ENCODE data around the gene SERGEF. TPM values are rescaled to one million over a fixed set of nuclear protein-coding genes. Genes with fewer than 3 reads are reported as not detected.

Gene SERGEF
- total and polyA plus RNA-seq, 2 of the 13 experiments (the other 11 are each of a cell fraction or from before 2014, with no cell fraction given) = 54.5 to 114 TPM

DNA sequence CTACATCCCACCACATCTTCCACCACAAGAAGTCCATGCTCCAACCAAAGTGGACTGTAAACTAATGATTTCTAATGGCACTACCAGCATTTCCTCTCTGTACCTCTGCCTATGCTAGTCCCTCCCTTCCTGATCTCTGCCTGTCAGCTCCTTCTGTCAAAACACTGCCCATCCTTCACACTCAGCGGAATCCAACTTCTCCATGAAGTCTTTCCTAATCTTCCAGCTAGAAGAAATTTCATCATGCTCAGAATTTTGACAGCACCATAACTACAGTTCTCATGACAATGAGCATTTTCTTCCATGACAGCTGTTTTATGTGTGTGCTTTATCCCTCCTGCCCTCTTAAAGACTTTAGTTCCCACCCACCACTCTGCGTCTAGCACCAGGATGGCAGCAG, 111.4 kb downstream of the SERGEF start:
- no peak overlapping the region for H3K4me2 ChIP-seq (ENCODE audit: low read depth, low read length)
- in situ Hi-C loops (cut with HindIII; ENCODE audit: extremely low pct_ligation_motif_present, low pct_unique_long_range_greater_than_20kb) (no loop called here), intact Hi-C loops (cut with micrococcal nuclease; ENCODE audit: unreplicated experiment) (no loop called here)
- ATAC-seq (no peak), FAIRE-seq (no peak), DNase-seq (ENCODE audit: low spot score) (no peak)
- H3K9me3 ChIP-seq (ENCODE audit: low read length) = no peaks in the 10 kb centered on the region
- CTCF ChIA-PET (ENCODE audit: low intra/inter-chr PET ratio, low total read pairs) = no interaction called here
- no peaks in the 10 kb centered on the region for H3K79me2 ChIP-seq (ENCODE audit: insufficient read depth, low read length)
- H3K9ac ChIP-seq (ENCODE audit: insufficient read depth, low read depth, low read length) = no peak overlapping the region
- no peaks in the 10 kb centered on the region for H3K27me3 ChIP-seq (ENCODE audit: control insufficient read depth in 1 of 2, insufficient read depth in 2 of 2, low read length in 2 of 2)
- H3K27ac ChIP-seq (ENCODE audit: extremely low read length, insufficient read depth, low read length) = no peak overlapping the region
- no peak overlapping the region for H3K4me3 ChIP-seq (replicated peaks in 1 of 3; ENCODE audit: insufficient read depth in 1 of 3, low read depth in 2 of 3, low read length in 3 of 3)
- no TSS peak for BruUV-seq (replicated peaks)
- peaks cover under 1% of the 10 kb centered on the region; the same call in 1 of the 2 replicates for H4K20me1 ChIP-seq (ENCODE audit: insufficient read depth, low read length)
- POLR2A ChIA-PET = no interaction called here
- no peaks in the 10 kb centered on the region for H3K4me1 ChIP-seq (ENCODE audit: insufficient read depth, low read length)
- no peak overlapping the region for H2AFZ ChIP-seq (ENCODE audit: low read length)
- H3K36me3 ChIP-seq (replicated peaks in 1 of 2; ENCODE audit: control insufficient read depth in 1 of 2, insufficient read depth in 2 of 2, low read length in 2 of 2) = peaks cover 11 to 31% of the 10 kb centered on the region in 2 experiments
- 98% methylated on average over 2 of the region's 2 CpGs for WGBS (ENCODE audit: low lambda C conversion rate)
- TF ChIP-seq KDM2A (CRISPR knock-in tag; IDR thresholded peaks at IDR 0.05; ENCODE audit: borderline replicate concordance, low read depth) (no peak), STAT5B (CRISPR knock-in tag; IDR thresholded peaks at IDR 0.05) (no peak), ETV6 (CRISPR knock-in tag; conservative IDR thresholded peaks at IDR 0.05) (no peak), SOX6 (IDR thresholded peaks at IDR 0.05) (no peak), SOX6 (CRISPR knock-in tag; IDR thresholded peaks at IDR 0.05) (no peak), CBX5 (CRISPR knock-in tag; IDR thresholded peaks at IDR 0.05; ENCODE audit: borderline replicate concordance) (no peak), ZNF180 (CRISPR knock-in tag; IDR thresholded peaks at IDR 0.05; ENCODE audit: borderline replicate concordance, low read depth) (no peak), NFE2L1 (CRISPR knock-in tag; IDR thresholded peaks at IDR 0.05; ENCODE audit: borderline replicate concordance) (no peak), SMARCE1 (IDR thresholded peaks at IDR 0.05; ENCODE audit: borderline replicate concordance) (no peak), RBM39 (IDR thresholded peaks at IDR 0.05; ENCODE audit: low read depth, low read length, poor library complexity, severe bottlenecking) (no peak), SAFB2 (CRISPR knock-in tag; IDR thresholded peaks at IDR 0.05; ENCODE audit: borderline replicate concordance, low read depth) (no peak), HIVEP1 (CRISPR knock-in tag; IDR thresholded peaks at IDR 0.05) (no peak), HNF4A (CRISPR knock-in tag; IDR thresholded peaks at IDR 0.05) (no peak), ZSCAN9 (CRISPR knock-in tag; IDR thresholded peaks at IDR 0.05; ENCODE audit: borderline replicate concordance) (no peak)
- TF ChIP-seq, protein P1, sequence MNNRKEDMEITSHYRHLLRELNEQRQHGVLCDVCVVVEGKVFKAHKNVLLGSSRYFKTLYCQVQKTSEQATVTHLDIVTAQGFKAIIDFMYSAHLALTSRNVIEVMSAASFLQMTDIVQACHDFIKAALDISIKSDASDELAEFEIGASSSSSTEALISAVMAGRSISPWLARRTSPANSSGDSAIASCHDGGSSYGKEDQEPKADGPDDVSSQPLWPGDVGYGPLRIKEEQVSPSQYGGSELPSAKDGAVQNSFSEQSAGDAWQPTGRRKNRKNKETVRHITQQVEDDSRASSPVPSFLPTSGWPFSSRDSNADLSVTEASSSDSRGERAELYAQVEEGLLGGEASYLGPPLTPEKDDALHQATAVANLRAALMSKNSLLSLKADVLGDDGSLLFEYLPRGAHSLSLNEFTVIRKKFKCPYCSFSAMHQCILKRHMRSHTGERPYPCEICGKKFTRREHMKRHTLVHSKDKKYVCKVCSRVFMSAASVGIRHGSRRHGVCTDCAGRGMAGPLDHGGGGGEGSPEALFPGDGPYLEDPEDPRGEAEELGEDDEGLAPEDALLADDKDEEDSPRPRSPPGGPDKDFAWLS (CRISPR knock-in tag; IDR thresholded peaks at IDR 0.05; ENCODE audit: borderline replicate concordance) = no peak
- TF ChIP-seq, protein P2, sequence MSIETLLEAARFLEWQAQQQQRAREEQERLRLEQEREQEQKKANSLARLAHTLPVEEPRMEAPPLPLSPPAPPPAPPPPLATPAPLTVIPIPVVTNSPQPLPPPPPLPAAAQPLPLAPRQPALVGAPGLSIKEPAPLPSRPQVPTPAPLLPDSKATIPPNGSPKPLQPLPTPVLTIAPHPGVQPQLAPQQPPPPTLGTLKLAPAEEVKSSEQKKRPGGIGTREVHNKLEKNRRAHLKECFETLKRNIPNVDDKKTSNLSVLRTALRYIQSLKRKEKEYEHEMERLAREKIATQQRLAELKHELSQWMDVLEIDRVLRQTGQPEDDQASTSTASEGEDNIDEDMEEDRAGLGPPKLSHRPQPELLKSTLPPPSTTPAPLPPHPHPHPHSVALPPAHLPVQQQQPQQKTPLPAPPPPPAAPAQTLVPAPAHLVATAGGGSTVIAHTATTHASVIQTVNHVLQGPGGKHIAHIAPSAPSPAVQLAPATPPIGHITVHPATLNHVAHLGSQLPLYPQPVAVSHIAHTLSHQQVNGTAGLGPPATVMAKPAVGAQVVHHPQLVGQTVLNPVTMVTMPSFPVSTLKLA (IDR thresholded peaks at IDR 0.05) = no peak
- TF ChIP-seq, protein P3, sequence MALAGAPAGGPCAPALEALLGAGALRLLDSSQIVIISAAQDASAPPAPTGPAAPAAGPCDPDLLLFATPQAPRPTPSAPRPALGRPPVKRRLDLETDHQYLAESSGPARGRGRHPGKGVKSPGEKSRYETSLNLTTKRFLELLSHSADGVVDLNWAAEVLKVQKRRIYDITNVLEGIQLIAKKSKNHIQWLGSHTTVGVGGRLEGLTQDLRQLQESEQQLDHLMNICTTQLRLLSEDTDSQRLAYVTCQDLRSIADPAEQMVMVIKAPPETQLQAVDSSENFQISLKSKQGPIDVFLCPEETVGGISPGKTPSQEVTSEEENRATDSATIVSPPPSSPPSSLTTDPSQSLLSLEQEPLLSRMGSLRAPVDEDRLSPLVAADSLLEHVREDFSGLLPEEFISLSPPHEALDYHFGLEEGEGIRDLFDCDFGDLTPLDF (CRISPR knock-in tag; IDR thresholded peaks at IDR 0.05) = no peak
- TF ChIP-seq, protein P4, sequence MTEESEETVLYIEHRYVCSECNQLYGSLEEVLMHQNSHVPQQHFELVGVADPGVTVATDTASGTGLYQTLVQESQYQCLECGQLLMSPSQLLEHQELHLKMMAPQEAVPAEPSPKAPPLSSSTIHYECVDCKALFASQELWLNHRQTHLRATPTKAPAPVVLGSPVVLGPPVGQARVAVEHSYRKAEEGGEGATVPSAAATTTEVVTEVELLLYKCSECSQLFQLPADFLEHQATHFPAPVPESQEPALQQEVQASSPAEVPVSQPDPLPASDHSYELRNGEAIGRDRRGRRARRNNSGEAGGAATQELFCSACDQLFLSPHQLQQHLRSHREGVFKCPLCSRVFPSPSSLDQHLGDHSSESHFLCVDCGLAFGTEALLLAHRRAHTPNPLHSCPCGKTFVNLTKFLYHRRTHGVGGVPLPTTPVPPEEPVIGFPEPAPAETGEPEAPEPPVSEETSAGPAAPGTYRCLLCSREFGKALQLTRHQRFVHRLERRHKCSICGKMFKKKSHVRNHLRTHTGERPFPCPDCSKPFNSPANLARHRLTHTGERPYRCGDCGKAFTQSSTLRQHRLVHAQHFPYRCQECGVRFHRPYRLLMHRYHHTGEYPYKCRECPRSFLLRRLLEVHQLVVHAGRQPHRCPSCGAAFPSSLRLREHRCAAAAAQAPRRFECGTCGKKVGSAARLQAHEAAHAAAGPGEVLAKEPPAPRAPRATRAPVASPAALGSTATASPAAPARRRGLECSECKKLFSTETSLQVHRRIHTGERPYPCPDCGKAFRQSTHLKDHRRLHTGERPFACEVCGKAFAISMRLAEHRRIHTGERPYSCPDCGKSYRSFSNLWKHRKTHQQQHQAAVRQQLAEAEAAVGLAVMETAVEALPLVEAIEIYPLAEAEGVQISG (CRISPR knock-in tag; IDR thresholded peaks at IDR 0.05) = no peak
